Neural progenitor cell (in vitro differentiated cells): Measurements from ENCODE around the gene KRTAP3-3. TPM values are rescaled to one million over a fixed set of nuclear protein-coding genes. Genes with fewer than 3 reads are reported as not detected.

Experiments
- DNase-seq: peaks from one replicate; pipeline ENCODE4 v3.0.0-alpha.2; 2016; ENCODE audit warnings: low spot score
- H2AFZ ChIP-seq: fragments of 200-600 bp; sonication (generic); replicated peaks from 2 replicates; pipeline ENCODE4 v1.6.1; 2016; ENCODE audit warnings: antibody characterized with exemption
- H3F3A ChIP-seq: fragments of 200-600 bp; sonication (generic); 2 replicates; pipeline ENCODE4 v1.6.1; 2016; ENCODE audit warnings: antibody characterized with exemption, low read depth
- H3K27ac ChIP-seq: fragments of 200-600 bp; sonication (generic); 2 replicates; pipeline ENCODE4 v1.5.1; 2016; ENCODE audit warnings: mild to moderate bottlenecking
- H3K27me3 ChIP-seq: fragments of 200-600 bp; sonication (generic); 2 replicates; pipeline ENCODE4 v1.6.1; 2016; ENCODE audit warnings: mild to moderate bottlenecking, moderate library complexity
- H3K36me3 ChIP-seq: fragments of 200-600 bp; sonication (generic); 2 replicates; pipeline ENCODE4 v1.5.1; 2016
- H3K4me1 ChIP-seq: fragments of 200-600 bp; sonication (generic); 2 replicates; pipeline ENCODE4 v1.6.1; 2016; ENCODE audit warnings: mixed run types
- H3K4me2 ChIP-seq: fragments of 200-600 bp; sonication (generic); 2 replicates; pipeline ENCODE4 v1.6.1; 2016
- H3K4me3 ChIP-seq: fragments of 200-600 bp; sonication (generic); 2 replicates; pipeline ENCODE4 v1.5.1; 2016
- H3K79me2 ChIP-seq: fragments of 200-600 bp; sonication (generic); 2 replicates; pipeline ENCODE4 v1.6.1; 2016; ENCODE audit warnings: low read depth
- H3K9ac ChIP-seq: fragments of 200-600 bp; sonication (generic); 2 replicates; pipeline ENCODE4 v1.6.1; 2016
- H3K9me3 ChIP-seq: fragments of 200-600 bp; sonication (generic); 2 replicates; pipeline ENCODE4 v1.5.1; 2016; ENCODE audit warnings: low read depth
- H4K20me1 ChIP-seq: fragments of 200-600 bp; sonication (generic); 2 replicates; pipeline ENCODE4 v1.6.1; 2016; ENCODE audit warnings: low read depth
- H3K27ac Mint-ChIP-seq: 3 replicates; pipeline ENCODE4 v1.8.0; 2021; ENCODE audit warnings: mixed read lengths
- H3K27me3 Mint-ChIP-seq: 2 replicates; pipeline ENCODE4 v1.8.0; 2022; ENCODE audit warnings: low read depth, mild to moderate bottlenecking, inconsistent platforms, moderate library complexity, mixed read lengths; ENCODE audit not compliant: insufficient read depth
- H3K36me3 Mint-ChIP-seq: 3 replicates; pipeline ENCODE4 v1.8.0; 2021; ENCODE audit warnings: mixed read lengths
- H3K4me1 Mint-ChIP-seq: 3 replicates; pipeline ENCODE4 v1.8.0; 2021; ENCODE audit warnings: mixed read lengths
- H3K4me3 Mint-ChIP-seq: 3 replicates; pipeline ENCODE4 v1.8.0; 2021; ENCODE audit warnings: mild to moderate bottlenecking, moderate library complexity, mixed read lengths
- H3K9me3 Mint-ChIP-seq: 3 replicates; pipeline ENCODE4 v1.8.0; 2020; ENCODE audit warnings: mixed read lengths
- CTCF ChIP-seq: fragments of 200-600 bp; sonication (generic); IDR thresholded peaks from 2 replicates; pipeline ENCODE4 v1.5.1; 2017; ENCODE audit warnings: antibody characterized with exemption, mild to moderate bottlenecking
- EZH2 ChIP-seq: fragments of 200-600 bp; sonication (generic); IDR thresholded peaks from 2 replicates; pipeline ENCODE4 v1.6.1; 2017; ENCODE audit warnings: antibody characterized with exemption, mild to moderate bottlenecking, moderate library complexity
- EZH2phosphoT487 ChIP-seq: fragments of 200-600 bp; sonication (generic); IDR thresholded peaks from 2 replicates; pipeline ENCODE4 v1.6.1; 2017; ENCODE audit warnings: antibody characterized with exemption
- total RNA-seq: library from RNA; depleted of rRNA; stranded (reverse); fragments of >200 nt; gene quantifications from 2 replicates; pipeline ENCODE4 v1.2.3, GENCODE V29; 2015; ENCODE audit warnings: low replicate concordance

The KRTAP3-3 gene
- total RNA-seq, 1 donor from 2014 or later = not detected

- TF ChIP-seq EZH2phosphoT487 = no peak
- no peak for TF ChIP-seq EZH2
- no peak for TF ChIP-seq CTCF
- peak overlapping the region; percentile 9 for H3K27ac Mint-ChIP-seq
- no peak overlapping the region for H3K4me3 Mint-ChIP-seq
- no peaks in the 10 kb centered on the region for H3K4me1 Mint-ChIP-seq
- no peak overlapping the region for H3K4me3 ChIP-seq
- no peaks in the 10 kb centered on the region for H3K9me3 Mint-ChIP-seq
- no peaks in the 10 kb centered on the region for H3K4me1 ChIP-seq
- no peak overlapping the region for H3K9ac ChIP-seq
- no peak for DNase-seq
- H2AFZ ChIP-seq = peak overlapping the region; percentile 1
- no peaks in the 10 kb centered on the region for H3K9me3 ChIP-seq
- no peaks in the 10 kb centered on the region for H3F3A ChIP-seq
- no peaks in the 10 kb centered on the region for H4K20me1 ChIP-seq
- no peaks in the 10 kb centered on the region for H3K36me3 ChIP-seq
- H3K27ac ChIP-seq = no peak overlapping the region
- H3K36me3 Mint-ChIP-seq = no peaks in the 10 kb centered on the region
- H3K79me2 ChIP-seq = no peaks in the 10 kb centered on the region
- no peaks in the 10 kb centered on the region for H3K27me3 Mint-ChIP-seq
- no peak overlapping the region for H3K4me2 ChIP-seq
- H3K27me3 ChIP-seq = no peaks in the 10 kb centered on the region
These were observed 3.4 kb upstream of the KRTAP3-3 start for GRCh38 chr17:40997361-40997760.

- Mint-ChIP-seq H3K4me3 (no peak overlapping the region), H3K4me1 (no peaks in the 10 kb centered on the region), H3K36me3 (no peaks in the 10 kb centered on the region), H3K27me3 (no peaks in the 10 kb centered on the region), H3K9me3 (no peaks in the 10 kb centered on the region), H3K27ac (no peak overlapping the region)
- Histone ChIP-seq H3K27me3 (no peaks in the 10 kb centered on the region), H3K4me3 (no peak overlapping the region), H3F3A (no peaks in the 10 kb centered on the region), H2AFZ (no peak overlapping the region), H3K9ac (no peak overlapping the region), H3K27ac (no peak overlapping the region), H3K36me3 (no peaks in the 10 kb centered on the region), H3K9me3 (no peaks in the 10 kb centered on the region), H3K4me1 (no peaks in the 10 kb centered on the region), H3K79me2 (no peaks in the 10 kb centered on the region), H3K4me2 (no peak overlapping the region), H4K20me1 (no peaks in the 10 kb centered on the region)
- DNase-seq = no peak
- no peak for TF ChIP-seq CTCF
These were observed 2.9 kb upstream of the KRTAP3-3 start for GRCh38 chr17:40996829-40997228.

- no peak overlapping the region for H3K27ac Mint-ChIP-seq
- no peaks in the 10 kb centered on the region for H3K27me3 Mint-ChIP-seq
- no peaks in the 10 kb centered on the region for H3K9me3 Mint-ChIP-seq
These were observed 1.2 kb upstream of the KRTAP3-3 start for GRCh38 chr17:40995116-40995515.

More at GRCh38 chr17:40995116-40995515, 1.2 kb upstream of the KRTAP3-3 start:
- H2AFZ ChIP-seq = no peak overlapping the region
- H3K27me3 ChIP-seq = no peaks in the 10 kb centered on the region
- H3K4me2 ChIP-seq = no peak overlapping the region
- TF ChIP-seq CTCF (no peak), EZH2phosphoT487 (no peak), EZH2 (no peak)
- no peaks in the 10 kb centered on the region for H4K20me1 ChIP-seq
- no peaks in the 10 kb centered on the region for H3K36me3 ChIP-seq
- H3K9me3 ChIP-seq = no peaks in the 10 kb centered on the region
- H3K4me1 ChIP-seq = no peaks in the 10 kb centered on the region
- H3F3A ChIP-seq = no peaks in the 10 kb centered on the region
- H3K27ac ChIP-seq = no peak overlapping the region
- no peak for DNase-seq
- Mint-ChIP-seq H3K36me3 (no peaks in the 10 kb centered on the region), H3K4me1 (no peaks in the 10 kb centered on the region), H3K4me3 (no peak overlapping the region)
- H3K79me2 ChIP-seq = no peaks in the 10 kb centered on the region
- H3K4me3 ChIP-seq = no peak overlapping the region
- no peak overlapping the region for H3K9ac ChIP-seq
